Heart left ventricle (tissue), 16 donors: Measurements from ENCODE around the gene REG1B. TPM values are rescaled to one million over a fixed set of nuclear protein-coding genes. Genes with fewer than 3 reads are reported as not detected.

Experiments used
- ATAC-seq, 4 donors: fragments of 200-7000 bp; cut with Tn5 transposase; one replicate each; pipeline ENCODE4 v1.9.1; 2020 to 2022; ENCODE audit warnings: moderate library complexity in 4 of 4, mild to moderate bottlenecking in 3 of 4, moderate number of reproducible peaks in 1 of 4
- DNase-seq, 5 donors: peaks; one replicate each; pipeline ENCODE4 v3.0.0-alpha.2; 2020
- H3K27ac ChIP-seq, 12 donors: fragments of 200-600 bp; sonication (generic) in 4 of 12; one replicate each; pipeline versions ENCODE4 v1.5.0 to v1.8.0; 2016 to 2022; ENCODE audit warnings: mild to moderate bottlenecking in 2 of 12
- H3K27me3 ChIP-seq, 9 donors: fragments of 200-600 bp; sonication (generic) in 2 of 9; one replicate each; pipeline versions ENCODE4 v1.5.1 to v1.8.0; 2016 to 2022; ENCODE audit warnings: mild to moderate bottlenecking in 3 of 9
- H3K36me3 ChIP-seq, 9 donors: fragments of 200-600 bp; sonication (generic) in 2 of 9; one replicate each; pipeline versions ENCODE4 v1.5.0 to v1.8.0; 2018 to 2022; ENCODE audit warnings: mild to moderate bottlenecking in 2 of 9
- H3K4me1 ChIP-seq, 12 donors: fragments of 200-600 bp; sonication (generic) in 4 of 12; one replicate each; pipeline versions ENCODE4 v1.5.0 to v1.8.0; 2016 to 2022; ENCODE audit warnings: mild to moderate bottlenecking in 3 of 12
- H3K4me3 ChIP-seq, 12 donors: fragments of 200-600 bp; sonication (generic) in 4 of 12; one replicate each; pipeline versions ENCODE4 v1.5.0 to v1.8.0; 2017 to 2022; ENCODE audit warnings: mild to moderate bottlenecking in 9 of 12, moderate library complexity in 4 of 12
- H3K9me3 ChIP-seq, 12 donors: fragments of 200-600 bp; sonication (generic) in 4 of 12; one replicate each; pipeline versions ENCODE4 v1.5.0 to v1.8.0; 2016 to 2022; ENCODE audit warnings: mild to moderate bottlenecking in 1 of 12
- CTCF ChIP-seq, 12 donors: fragments of 200-600 bp; sonication (generic) in 4 of 12; IDR thresholded peaks; one replicate each; pipeline versions ENCODE4 v1.5.0 to v1.8.0; 2018 to 2022; ENCODE audit warnings: antibody characterized with exemption in 12 of 12, mild to moderate bottlenecking in 5 of 12
- POLR2A ChIP-seq, 2 donors: fragments of 450-650 bp; IDR thresholded peaks; one replicate each; pipeline ENCODE4 v1.6.1; 2017; ENCODE audit warnings: antibody characterized with exemption in 2 of 2, mild to moderate bottlenecking in 2 of 2, moderate library complexity in 2 of 2
- WGBS, 4 donors: extraction: QIAGEN DNeasy Blood & Tissue Kit in 2 of 4; methylation state at CpG; one replicate each; pipeline versions ENCODE4 v1.1.5 to v1.1.7; 2013 to 2018; 5-methylcytosine and 5-hydroxymethylcytosine counted together
- intact Hi-C, 10 donors: fragments of 100-400 bp; cut with DNase I; formaldehyde crosslinking; loops; one replicate each; pipeline versions ENCODE4 v1.11.1 to v1.14.2; 2022
- polyA plus RNA-seq, 2 donors: library from polyadenylated mRNA; stranded (reverse); fragments of 200-250 nt; gene quantifications; one replicate each; pipeline ENCODE4 v1.2.3, GENCODE V29; 2013
- total RNA-seq, 9 donors: library from RNA; depleted of rRNA in 2 of 9; stranded (reverse); fragments of >200 nt in 2 of 9; fragmentation: NEBNext Ultra II Directional in 3 of 9; extraction: Animal tissue kit (Norgen Biotek cat#: 25700) in 3 of 9; gene quantifications; one replicate each; pipeline versions ENCODE4 v1.1.0 to v1.2.4, GENCODE V29; 2016 to 2023
- donor health status: ischemic (EF 13 %, LVEDD 7.1; RV severe dilation, severe dysfunction).
- donor health status: healthy with polysubstance abuse.
- donor health status: DM: no; HTN: yes; CAD: no.
- donor health status: DM: no; HTN: no; CAD: no.
- donor health status: ischemic (EF 25% LVEDD 6.9; RV normal size, moderate dysfunction).
- donor health status: ischemic (EF 25% LVEDD 5.7; RV mildly dilated, moderate dysfunction).
- donor health status: healthy.
- donor health status: DM: yes; HTN: yes; CAD: no.
- donor health status: ischemic (EF 35%, LVEDD 5.7; RV mildly dilated, moderate dysfunction).
- donor health status: nonischemic (EF 11% LVEDD 7.7; RV severe dilation, severe dysfunction).
- donor health status: DM: yes; HTN: yes; CAD: no.
- donor health status: PGD.
- donor health status: ischemic (EF 29% LVEDD 5.4; RV normal size, mild dysfunction).
- donor health status: nonischemic (EF 23%, LVEDD 6.1; RV moderate dilation, normal function).

Gene REG1B
- total and polyA plus RNA-seq, 11 donors, result 0.27 to 2.0 (median 0.69) TPM; not detected in 6

- no peak for ATAC-seq
- H3K4me1 ChIP-seq, result no peaks in the 10 kb centered on the region
- WGBS, 4 donors, result 76 to 83% (median 82%) methylated on average over 1 of the region's 1 CpG
- intact Hi-C loops, result no loop called here
- no peaks in the 10 kb centered on the region for H3K27me3 ChIP-seq
- no peak for DNase-seq
- no peaks in the 10 kb centered on the region for H3K36me3 ChIP-seq
- no peak overlapping the region for H3K4me3 ChIP-seq
- no peak for TF ChIP-seq POLR2A (IDR thresholded peaks at IDR 0.05)
- no peak for TF ChIP-seq CTCF (IDR thresholded peaks at IDR 0.05)
- H3K27ac ChIP-seq, result no peak overlapping the region
- peaks cover 0 to 16% (median 6%) of the 10 kb centered on the region in 12 donors for H3K9me3 ChIP-seq
Observed at GRCh38 chr2:79100285-79100684, 12.5 kb upstream of the REG1B start.

GRCh38 chr2:79099140-79099686, 11.4 kb upstream of the REG1B start:
- ATAC-seq, result no peak
- intact Hi-C loops, result no loop called here
- Histone ChIP-seq H3K36me3 (no peaks in the 10 kb centered on the region), H3K27me3 (no peaks in the 10 kb centered on the region), H3K4me3 (no peak overlapping the region), H3K27ac (no peak overlapping the region), H3K4me1 (no peaks in the 10 kb centered on the region), H3K9me3 (peaks cover 0 to 16% (median 6%) of the 10 kb centered on the region in 12 donors)
- 62 to 81% (median 65%) methylated on average over 6 to 7 of the region's 7 CpGs for WGBS, 4 donors
- TF ChIP-seq POLR2A (IDR thresholded peaks at IDR 0.05) (no peak), CTCF (IDR thresholded peaks at IDR 0.05) (no peak)
- DNase-seq, result no peak

GRCh38 chr2:79097843-79098242, 10.1 kb upstream of the REG1B start:
- H3K27me3 ChIP-seq, result no peaks in the 10 kb centered on the region
- intact Hi-C loops, result no loop called here
- WGBS, 4 donors, result 87 to 88% (median 87%) methylated on average over 6 of the region's 6 CpGs
- H3K4me1 ChIP-seq, result no peaks in the 10 kb centered on the region
- no peak overlapping the region for H3K4me3 ChIP-seq
- ATAC-seq (no peak), DNase-seq (no peak)
- no peak overlapping the region for H3K27ac ChIP-seq
- no peaks in the 10 kb centered on the region for H3K36me3 ChIP-seq
- peaks cover 0 to 16% (median 6%) of the 10 kb centered on the region in 12 donors for H3K9me3 ChIP-seq
- TF ChIP-seq POLR2A (IDR thresholded peaks at IDR 0.05) (no peak), CTCF (IDR thresholded peaks at IDR 0.05) (no peak)

- Histone ChIP-seq H3K9me3 (no peaks in the 10 kb centered on the region), H3K36me3 (no peaks in the 10 kb centered on the region), H3K27me3 (no peaks in the 10 kb centered on the region), H3K27ac (no peak overlapping the region), H3K4me1 (no peaks in the 10 kb centered on the region), H3K4me3 (no peak overlapping the region)
- no peak for DNase-seq
- 89 to 93% (median 90%) methylated on average over 4 of the region's 4 CpGs for WGBS, 4 donors
- ATAC-seq, result no peak
- TF ChIP-seq CTCF (IDR thresholded peaks at IDR 0.05) (no peak), POLR2A (IDR thresholded peaks at IDR 0.05) (no peak)
- intact Hi-C loops, result no loop called here
Observed at GRCh38 chr2:79090693-79091092, 2.9 kb upstream of the REG1B start.
